T-cell (primary cell): ENCODE data around the gene MBD3L4. TPM values are rescaled to one million over a fixed set of nuclear protein-coding genes. Genes with fewer than 3 reads are reported as not detected.
"Not testable (repeated sequence)": the region's sequence is repeated elsewhere in the genome, so short reads cannot be mapped to it uniquely, and the experiment has no call there.

Experiments
- ATAC-seq, 4 experiments: fragments of 200-7000 bp in 3 of 4; fragments of 150-1000 bp in 1 of 4; cut with Tn5 transposase; replicated peaks in 1 of 4; 1 replicate in 3 of 4; 2 replicates in 1 of 4; pipeline ENCODE4 v1.10.0; 2021; ENCODE audit warnings: moderate library complexity in 3 of 4, mild to moderate bottlenecking in 2 of 4, moderate number of reproducible peaks in 1 of 4
- CTCF ChIA-PET, 2 donors: fragments of 300-600 bp; sonication (Branson Sonifier 250); formaldehyde crosslinking; loops; one replicate each; lab custom pipeline; 2022; ENCODE audit warnings: antibody characterized with exemption in 2 of 2; lab: Charles Lee
- POLR2A ChIA-PET, 2 donors: fragments of 300-600 bp; sonication (Branson Sonifier 250); formaldehyde crosslinking; loops; one replicate each; lab custom pipeline; 2022; ENCODE audit warnings: antibody characterized with exemption in 2 of 2; lab: Charles Lee
- DNase-seq, 35 experiments: peaks; one replicate each; pipeline versions ENCODE4 v3.0.0 to v3.0.0-alpha.2; 2013 to 2023
- H3K27ac ChIP-seq: one replicate; pipeline ENCODE4 v1.5.1; 2013; ENCODE audit warnings: low read length
- H3K27me3 ChIP-seq, 2 experiments: replicated peaks in 1 of 2; 1 replicate in 1 of 2; 2 replicates in 1 of 2; pipeline versions ENCODE4 v1.6.1 to v1.7.0; 2013; ENCODE audit warnings: low read length in 1 of 2, mixed read lengths in 1 of 2; ENCODE audit not compliant: control insufficient read depth in 2 of 2, insufficient read depth in 2 of 2; ENCODE audit errors: extremely low read depth in 1 of 2
- H3K36me3 ChIP-seq, 2 donors: 1 replicate in 1 of 2; 2 replicates in 1 of 2; pipeline versions ENCODE4 v1.6.1 to v1.7.0; 2013; ENCODE audit warnings: low read length in 1 of 2; ENCODE audit not compliant: control insufficient read depth in 2 of 2, insufficient read depth in 1 of 2; ENCODE audit errors: extremely low read depth in 1 of 2
- H3K4me1 ChIP-seq, 2 experiments: 1 replicate in 1 of 2; 2 replicates in 1 of 2; pipeline versions ENCODE4 v1.6.1 to v1.7.0; 2013; ENCODE audit warnings: low read length in 2 of 2, mixed read lengths in 1 of 2; ENCODE audit not compliant: insufficient read depth in 2 of 2, control insufficient read depth in 1 of 2; ENCODE audit errors: extremely low read depth in 1 of 2
- H3K4me3 ChIP-seq, 2 donors: 1 replicate in 1 of 2; 2 replicates in 1 of 2; pipeline versions ENCODE4 v1.5.1 to v1.7.0; 2013; ENCODE audit warnings: mild to moderate bottlenecking in 2 of 2, low read length in 1 of 2, moderate library complexity in 1 of 2; ENCODE audit not compliant: control insufficient read depth in 1 of 2; ENCODE audit errors: extremely low read depth in 1 of 2
- H3K9me3 ChIP-seq: 2 replicates; pipeline ENCODE4 v1.7.0; 2013
- H3K27ac Mint-ChIP-seq, 2 donors: one replicate each; pipeline ENCODE4 v1.8.0; 2020 to 2021; ENCODE audit warnings: mild to moderate bottlenecking in 2 of 2, mixed read lengths in 2 of 2
- H3K27me3 Mint-ChIP-seq, 2 donors: one replicate each; pipeline ENCODE4 v1.8.0; 2021 to 2022; ENCODE audit warnings: mixed read lengths in 2 of 2
- H3K36me3 Mint-ChIP-seq: one replicate; pipeline ENCODE4 v1.8.0; 2021; ENCODE audit warnings: mixed read lengths
- H3K4me1 Mint-ChIP-seq, 3 donors: one replicate each; pipeline ENCODE4 v1.8.0; 2020 to 2022; ENCODE audit warnings: mixed read lengths in 3 of 3, mild to moderate bottlenecking in 1 of 3
- H3K4me3 Mint-ChIP-seq, 3 donors: one replicate each; pipeline ENCODE4 v1.8.0; 2020 to 2022; ENCODE audit warnings: mild to moderate bottlenecking in 3 of 3, mixed read lengths in 3 of 3, moderate library complexity in 3 of 3
- H3K9me3 Mint-ChIP-seq, 3 donors: one replicate each; pipeline ENCODE4 v1.8.0; 2020 to 2022; ENCODE audit warnings: mixed read lengths in 3 of 3
- WGBS: methylation state at CpG from one replicate; pipeline ENCODE4 v1.1.5; 2013; ENCODE audit warnings: missing lambda C conversion rate; ENCODE audit not compliant: insufficient coverage; 5-methylcytosine and 5-hydroxymethylcytosine counted together
- total RNA-seq, 35 experiments: library from RNA in 6 of 35; stranded (reverse) in 6 of 35; fragments of 120-200 nt in 1 of 35; gene quantifications; one replicate each; pipeline versions ENCODE4 v1.2.1 to v1.2.4 and lab custom pipeline; 2013 to 2026

The MBD3L4 gene
- total RNA-seq, 5 donors from 2014 or later (not counting 1 experiment from before 2014, with no cell fraction given) = not detected

- H3K27me3 Mint-ChIP-seq, H3K4me3 Mint-ChIP-seq, H3K36me3 Mint-ChIP-seq, H3K4me1 Mint-ChIP-seq, H3K36me3 ChIP-seq, H3K27me3 ChIP-seq, CTCF ChIA-PET, H3K4me1 ChIP-seq, H3K27ac Mint-ChIP-seq, H3K9me3 Mint-ChIP-seq, POLR2A ChIA-PET, ATAC-seq, H3K4me3 ChIP-seq, H3K27ac ChIP-seq, DNase-seq, H3K9me3 ChIP-seq: not testable (repeated sequence)
- WGBS = 75% methylated on average over 2 of the region's 14 CpGs
Observed at GRCh38 chr19:7055679-7056078, 15.7 kb upstream of the MBD3L4 start.

- ATAC-seq = not testable (repeated sequence)
- no CpG with 5 or more reads among the region's 14 CpGs for WGBS
Observed at GRCh38 chr19:7054635-7055368, 14.8 kb upstream of the MBD3L4 start.

DNA sequence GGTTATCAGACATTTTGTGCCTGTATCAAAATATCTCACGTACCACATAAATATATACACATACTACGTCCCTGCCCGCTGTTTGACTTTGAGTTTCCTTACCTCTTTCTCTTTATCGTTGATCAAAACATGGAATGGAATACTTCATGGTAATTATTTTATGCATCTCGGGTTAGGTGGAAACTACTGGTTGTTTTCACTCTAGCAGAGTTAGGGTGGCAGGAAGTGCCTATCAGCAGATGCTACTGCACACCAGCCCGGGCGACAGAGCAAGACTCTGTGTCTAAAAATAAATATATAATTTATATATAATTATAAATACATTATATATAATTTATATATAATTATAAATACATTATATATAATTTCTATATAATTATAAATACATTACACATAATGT, 12.9 kb upstream of the MBD3L4 start:
- H3K9me3 Mint-ChIP-seq, H3K36me3 ChIP-seq, H3K36me3 Mint-ChIP-seq, H3K27me3 Mint-ChIP-seq, H3K9me3 ChIP-seq, H3K27me3 ChIP-seq, POLR2A ChIA-PET, H3K27ac Mint-ChIP-seq, H3K27ac ChIP-seq, H3K4me1 Mint-ChIP-seq, ATAC-seq, H3K4me3 ChIP-seq, CTCF ChIA-PET, DNase-seq, H3K4me3 Mint-ChIP-seq, H3K4me1 ChIP-seq: not testable (repeated sequence)
- no CpG with 5 or more reads among the region's 7 CpGs for WGBS

More at GRCh38 chr19:7054635-7055368, 14.8 kb upstream of the MBD3L4 start:
- H3K9me3 ChIP-seq, H3K27ac Mint-ChIP-seq, H3K4me1 Mint-ChIP-seq, H3K4me1 ChIP-seq, H3K4me3 ChIP-seq, POLR2A ChIA-PET, H3K36me3 ChIP-seq, H3K36me3 Mint-ChIP-seq, H3K27ac ChIP-seq, H3K27me3 Mint-ChIP-seq, H3K27me3 ChIP-seq, DNase-seq, H3K9me3 Mint-ChIP-seq, H3K4me3 Mint-ChIP-seq, CTCF ChIA-PET: not testable (repeated sequence)

- H3K9me3 Mint-ChIP-seq, POLR2A ChIA-PET, H3K9me3 ChIP-seq, H3K27me3 ChIP-seq, H3K27ac ChIP-seq, H3K4me1 ChIP-seq, H3K4me1 Mint-ChIP-seq, CTCF ChIA-PET, H3K36me3 Mint-ChIP-seq, ATAC-seq, H3K27me3 Mint-ChIP-seq, H3K4me3 ChIP-seq, H3K36me3 ChIP-seq, H3K27ac Mint-ChIP-seq, H3K4me3 Mint-ChIP-seq, DNase-seq: not testable (repeated sequence)
- no CpG with 5 or more reads among the region's 5 CpGs for WGBS
Observed at GRCh38 chr19:7051421-7051820, 11.4 kb upstream of the MBD3L4 start.

DNA sequence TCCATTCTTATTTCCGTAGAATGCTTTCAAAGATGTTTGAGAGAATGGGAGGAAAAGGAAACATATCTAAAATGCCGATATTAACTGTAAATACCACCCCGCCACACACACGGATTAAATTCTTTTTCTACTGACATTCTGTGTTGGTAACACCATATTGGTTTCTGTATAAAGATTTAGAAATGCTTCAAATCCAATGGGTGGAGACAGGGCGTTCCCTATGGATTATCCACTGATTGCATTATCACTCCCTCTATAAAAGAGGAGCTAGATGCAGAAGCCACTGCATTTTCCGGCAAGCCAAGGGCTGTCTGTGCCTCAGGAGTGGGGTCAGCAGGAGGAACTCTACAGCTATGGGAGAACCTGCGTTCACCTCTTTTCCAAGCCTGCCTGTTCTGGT, 9.0 kb upstream of the MBD3L4 start, which contains the start of gene MBD3L2:
Gene MBD3L2 (plus strand): TSS at position 301 of the 400 bp plus-strand sequence. CDS start 53 bp downstream, at position 354.
- H3K4me1 ChIP-seq, H3K4me3 ChIP-seq, H3K36me3 ChIP-seq, H3K4me1 Mint-ChIP-seq, ATAC-seq, H3K27me3 ChIP-seq, H3K27ac Mint-ChIP-seq, H3K9me3 ChIP-seq, H3K4me3 Mint-ChIP-seq, H3K27me3 Mint-ChIP-seq, H3K36me3 Mint-ChIP-seq, POLR2A ChIA-PET, CTCF ChIA-PET, H3K27ac ChIP-seq, H3K9me3 Mint-ChIP-seq, DNase-seq: not testable (repeated sequence)
- WGBS = no CpG with 5 or more reads among the region's 7 CpGs

DNA sequence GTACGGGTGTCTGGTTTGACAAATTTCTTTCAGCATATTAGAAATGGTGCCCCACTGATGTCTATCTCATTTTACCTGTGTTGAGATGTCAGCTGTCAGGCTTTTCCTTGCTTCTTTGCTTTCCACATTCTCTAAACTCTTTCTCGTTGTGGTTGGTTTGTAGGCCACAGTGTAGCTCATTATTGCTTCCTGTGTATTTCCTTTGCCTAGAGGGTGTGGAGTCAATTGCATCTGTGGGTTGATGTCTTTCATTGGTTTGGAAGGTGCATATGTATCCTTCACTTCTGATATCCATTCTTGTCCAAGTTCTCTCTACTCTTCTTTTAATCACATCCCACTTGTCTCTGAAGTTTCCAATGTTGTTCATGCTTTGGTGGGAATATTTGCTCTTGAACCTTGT, 1.6 kb upstream of the MBD3L4 start:
- H3K27me3 ChIP-seq, POLR2A ChIA-PET, H3K4me3 Mint-ChIP-seq, H3K27ac ChIP-seq, ATAC-seq, H3K4me3 ChIP-seq, H3K9me3 Mint-ChIP-seq, H3K36me3 ChIP-seq, H3K4me1 Mint-ChIP-seq, H3K27ac Mint-ChIP-seq, CTCF ChIA-PET, DNase-seq, H3K9me3 ChIP-seq, H3K36me3 Mint-ChIP-seq, H3K4me1 ChIP-seq, H3K27me3 Mint-ChIP-seq: not testable (repeated sequence)
- no CpG with 5 or more reads among the region's 2 CpGs for WGBS
